Kidney epithelial cell (primary cell): Measurements from ENCODE around the gene CPSF4L. TPM values are rescaled to one million over a fixed set of nuclear protein-coding genes. Genes with fewer than 3 reads are reported as not detected.
"Not testable (repeated sequence)": the region's sequence is repeated elsewhere in the genome, so short reads cannot be mapped to it uniquely, and the experiment has no call there.

Experiments used
- DNase-seq: peaks from one replicate; pipeline ENCODE4 v3.0.0-alpha.2; 2010; ENCODE audit warnings: low read depth
- H3K27me3 ChIP-seq: 2 replicates; pipeline ENCODE4 v1.6.0; 2011; ENCODE audit warnings: low read length; ENCODE audit not compliant: control insufficient read depth, insufficient read depth
- H3K36me3 ChIP-seq: 2 replicates; pipeline ENCODE4 v1.5.1; 2011; ENCODE audit warnings: low read length; ENCODE audit not compliant: control insufficient read depth, insufficient read depth
- H3K4me3 ChIP-seq: 2 replicates; pipeline ENCODE4 v1.5.1; 2011; ENCODE audit warnings: low read depth, mild to moderate bottlenecking, control low read depth, low read length
- total RNA-seq: library from RNA; depleted of rRNA; stranded (reverse); fragments of >200 nt; gene quantifications from 2 replicates; pipeline ENCODE4 v1.2.3, GENCODE V29; 2015
- TF ChIP-seq, protein P1 (sequence below): IDR thresholded peaks from 2 replicates; pipeline ENCODE4 v1.5.1; 2011; ENCODE audit warnings: mild to moderate bottlenecking, moderate library complexity, low read length, control low read depth, inconsistent platforms; ENCODE audit not compliant: insufficient read depth, poor library complexity, severe bottlenecking

The CPSF4L gene
- total RNA-seq, 1 donor from 2014 or later = not detected

DNA sequence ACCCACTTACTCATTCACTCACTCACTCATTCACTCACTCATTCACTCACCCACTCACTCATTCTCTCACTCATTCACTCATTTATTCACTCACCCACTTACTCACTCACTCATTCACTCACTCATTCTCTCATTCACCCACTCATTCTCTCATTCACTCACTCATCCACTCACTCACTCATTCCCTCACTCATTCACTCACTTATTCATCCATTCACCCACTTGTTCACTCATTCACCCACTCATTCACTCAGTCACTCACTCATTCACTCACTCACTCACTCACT, 7.6 kb upstream of the CPSF4L start:
- Histone ChIP-seq H3K36me3 (no peaks in the 10 kb centered on the region), H3K27me3 (no peaks in the 10 kb centered on the region), H3K4me3 (no peak overlapping the region)
- TF ChIP-seq, protein P1, sequence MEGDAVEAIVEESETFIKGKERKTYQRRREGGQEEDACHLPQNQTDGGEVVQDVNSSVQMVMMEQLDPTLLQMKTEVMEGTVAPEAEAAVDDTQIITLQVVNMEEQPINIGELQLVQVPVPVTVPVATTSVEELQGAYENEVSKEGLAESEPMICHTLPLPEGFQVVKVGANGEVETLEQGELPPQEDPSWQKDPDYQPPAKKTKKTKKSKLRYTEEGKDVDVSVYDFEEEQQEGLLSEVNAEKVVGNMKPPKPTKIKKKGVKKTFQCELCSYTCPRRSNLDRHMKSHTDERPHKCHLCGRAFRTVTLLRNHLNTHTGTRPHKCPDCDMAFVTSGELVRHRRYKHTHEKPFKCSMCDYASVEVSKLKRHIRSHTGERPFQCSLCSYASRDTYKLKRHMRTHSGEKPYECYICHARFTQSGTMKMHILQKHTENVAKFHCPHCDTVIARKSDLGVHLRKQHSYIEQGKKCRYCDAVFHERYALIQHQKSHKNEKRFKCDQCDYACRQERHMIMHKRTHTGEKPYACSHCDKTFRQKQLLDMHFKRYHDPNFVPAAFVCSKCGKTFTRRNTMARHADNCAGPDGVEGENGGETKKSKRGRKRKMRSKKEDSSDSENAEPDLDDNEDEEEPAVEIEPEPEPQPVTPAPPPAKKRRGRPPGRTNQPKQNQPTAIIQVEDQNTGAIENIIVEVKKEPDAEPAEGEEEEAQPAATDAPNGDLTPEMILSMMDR = no peak
- no peak for DNase-seq

DNA sequence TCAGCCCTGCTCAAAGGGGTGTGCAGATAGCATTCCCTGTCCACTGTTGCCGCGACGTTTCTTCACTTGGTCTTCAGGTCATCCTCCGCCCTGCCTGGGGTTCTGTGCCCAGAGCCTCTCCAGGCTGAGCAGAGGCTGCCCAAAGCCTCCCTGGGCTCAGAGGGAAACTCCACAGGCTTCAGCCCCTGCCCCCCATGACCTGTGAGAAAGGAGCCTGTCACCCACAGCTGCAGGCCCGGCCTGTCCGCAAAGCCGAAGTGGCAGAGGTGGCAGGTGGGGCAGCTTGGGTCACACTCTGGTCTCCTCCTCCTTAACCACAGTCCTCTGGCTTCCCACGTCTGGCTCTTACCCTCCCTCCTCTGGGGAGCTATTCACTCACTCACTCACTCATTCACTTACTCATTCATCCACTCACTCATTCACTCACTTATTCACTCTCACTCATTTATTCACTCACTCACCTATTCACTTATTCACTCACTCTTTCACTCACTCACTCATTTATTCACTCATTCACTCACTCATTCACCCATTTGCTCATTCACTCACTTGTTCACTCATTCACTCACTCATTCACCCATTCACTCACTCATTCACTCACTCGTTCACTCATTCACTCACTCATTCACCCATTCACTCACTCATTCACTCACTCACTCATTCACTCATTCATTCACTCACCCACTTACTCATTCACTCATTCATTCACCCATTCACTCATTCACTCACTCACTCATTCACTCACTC, 7.1 kb upstream of the CPSF4L start:
- no peak overlapping the region for H3K4me3 ChIP-seq
- TF ChIP-seq, protein P1 = no peak
- H3K27me3 ChIP-seq = no peaks in the 10 kb centered on the region
- no peaks in the 10 kb centered on the region for H3K36me3 ChIP-seq
- no peak for DNase-seq

DNA sequence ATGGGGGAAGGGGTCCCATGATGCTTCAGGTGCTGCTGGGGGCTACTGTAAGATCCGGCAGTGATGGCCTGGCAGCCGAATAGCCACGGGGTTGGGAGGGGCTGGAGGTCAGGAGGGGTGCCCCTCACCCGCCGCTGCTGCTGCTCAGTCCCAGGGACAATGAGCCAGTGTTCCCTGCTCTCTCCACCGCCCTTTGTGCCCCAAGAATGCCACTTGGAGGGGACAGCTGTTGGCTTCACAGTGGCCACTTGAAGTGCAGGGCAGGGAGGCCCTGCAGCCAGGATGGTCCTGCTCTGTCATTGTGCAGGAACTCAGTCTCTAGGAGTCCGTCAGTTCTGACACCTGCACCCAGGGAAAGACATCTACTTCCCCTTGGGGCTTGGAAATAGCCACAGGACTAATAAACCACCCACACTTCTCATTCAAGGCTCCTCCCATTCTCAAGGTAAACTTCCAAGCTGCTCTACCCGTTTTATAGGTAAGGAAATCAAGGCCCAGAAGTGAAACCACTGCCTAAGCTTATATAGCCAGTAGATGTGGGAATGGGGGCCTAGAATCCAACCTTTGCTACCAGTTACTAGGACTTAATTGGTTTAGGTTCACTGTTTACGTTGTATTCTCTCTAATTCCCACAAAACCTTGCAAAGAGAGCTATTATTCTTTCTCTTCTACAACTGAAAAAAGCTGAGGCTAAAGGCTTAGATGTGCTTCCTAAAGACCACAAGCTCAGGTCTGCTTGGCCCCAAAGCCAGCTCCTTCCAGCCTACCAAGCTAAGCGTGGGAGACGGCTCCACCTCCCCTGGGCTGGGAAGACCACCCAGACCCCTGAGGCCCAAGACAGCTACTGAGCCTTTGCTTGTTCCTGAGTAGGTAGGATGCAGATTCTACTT, 6.2 kb upstream of the CPSF4L start:
- TF ChIP-seq, protein P1 = no peak
- Histone ChIP-seq H3K4me3 (no peak overlapping the region), H3K36me3 (no peaks in the 10 kb centered on the region), H3K27me3 (no peaks in the 10 kb centered on the region)
- DNase-seq = no peak

DNA sequence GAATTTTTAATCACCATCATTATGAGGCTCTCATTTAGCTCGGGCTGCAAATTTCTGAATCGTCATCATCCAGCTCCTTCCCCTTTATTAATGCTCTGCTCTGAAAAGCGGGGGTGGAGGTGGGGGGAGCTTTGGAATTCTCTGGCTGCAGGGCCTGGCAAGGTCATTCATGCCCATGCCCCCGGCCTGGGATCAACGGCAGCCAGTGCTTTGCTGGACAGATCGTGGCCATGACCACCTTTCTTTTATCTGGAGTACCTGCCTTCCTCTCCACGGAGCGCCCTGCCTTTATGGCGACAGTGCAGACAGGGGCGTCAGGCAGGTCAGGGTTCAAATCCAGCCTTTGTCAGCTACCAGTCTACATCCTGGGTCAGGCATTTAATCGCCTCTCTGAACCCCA, 5.1 kb upstream of the CPSF4L start:
- Histone ChIP-seq H3K27me3 (no peaks in the 10 kb centered on the region), H3K4me3 (no peak overlapping the region), H3K36me3 (no peaks in the 10 kb centered on the region)
- TF ChIP-seq, protein P1 = no peak
- DNase-seq = no peak

DNA sequence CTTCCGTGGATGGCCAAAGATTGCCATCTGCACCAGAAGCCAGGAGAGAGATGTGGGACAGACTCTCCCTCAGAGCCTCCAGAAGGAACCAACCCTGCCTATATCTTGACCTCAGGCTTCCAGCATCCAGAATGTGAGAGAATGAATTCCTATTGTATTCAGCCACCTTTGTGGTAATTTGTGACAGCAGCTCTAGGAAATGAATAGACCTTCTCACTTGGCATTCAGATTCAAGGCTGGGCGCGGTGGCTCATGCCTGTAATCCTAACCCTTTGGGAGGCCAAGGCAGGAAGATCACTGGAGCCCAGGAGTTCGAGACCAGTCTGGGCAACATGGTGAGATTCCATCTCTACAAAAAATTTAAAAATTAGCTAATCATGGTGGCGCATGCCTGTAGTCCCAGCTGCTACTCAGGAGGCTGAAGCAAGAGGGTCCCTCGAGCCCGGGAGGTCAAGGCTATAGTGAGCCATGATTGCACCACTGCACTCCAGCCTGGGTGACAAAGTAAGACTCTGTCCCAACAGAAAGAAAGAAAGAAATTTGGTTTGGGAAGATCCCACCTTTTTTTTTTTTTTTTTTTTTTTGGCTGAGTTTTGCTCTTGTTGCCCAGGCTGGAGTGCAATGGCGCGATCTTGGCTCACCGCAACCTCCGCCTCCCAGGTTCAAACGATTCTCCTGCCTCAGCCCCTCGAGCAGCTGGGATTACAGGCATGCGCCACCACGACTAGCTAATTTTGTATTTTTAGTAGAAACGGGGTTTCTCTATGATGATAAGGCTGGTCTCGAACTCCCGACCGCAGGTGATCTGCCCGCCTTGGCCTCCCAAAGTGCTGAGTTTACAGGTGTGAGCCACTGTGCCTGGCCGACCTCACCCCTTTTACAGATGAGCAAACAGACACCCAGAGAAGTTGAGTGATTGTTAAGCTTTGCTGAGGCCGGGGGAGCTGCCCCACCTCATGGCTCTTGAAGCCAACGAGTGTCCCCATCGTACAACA, 4.3 kb upstream of the CPSF4L start:
- TF ChIP-seq, protein P1 = no peak
- Histone ChIP-seq H3K4me3 (no peak overlapping the region), H3K27me3 (no peaks in the 10 kb centered on the region), H3K36me3 (no peaks in the 10 kb centered on the region)
- no peak for DNase-seq

DNA sequence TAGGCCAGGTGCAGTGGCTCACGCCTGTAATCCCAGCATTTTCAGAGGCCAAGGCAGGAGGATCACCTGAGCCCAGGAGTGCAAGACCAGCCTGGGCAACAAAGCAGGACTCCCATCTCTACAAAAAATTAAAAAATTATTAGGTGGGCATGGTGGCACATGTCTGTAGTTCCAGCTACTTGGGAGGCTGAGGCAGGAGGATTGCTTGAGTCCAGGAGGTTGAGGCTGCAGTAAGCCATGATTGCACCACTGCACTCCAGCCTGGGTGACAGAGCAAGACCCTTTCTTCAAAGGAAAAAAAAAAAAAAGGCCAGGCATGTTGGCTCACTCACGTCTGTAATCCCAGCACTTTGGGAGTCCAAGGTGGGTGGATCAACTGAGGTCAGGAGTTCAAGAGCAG, 2.8 kb upstream of the CPSF4L start:
- not testable (repeated sequence) for DNase-seq, H3K4me3 ChIP-seq, H3K27me3 ChIP-seq, H3K36me3 ChIP-seq
